Nephron (organoid): ENCODE measurements around the gene PPIB.

Experiments used
- H3K27ac Mint-ChIP-seq, 3 experiments: 2 replicates each; pipeline ENCODE4 v1.8.0; 2020; ENCODE audit warnings: mixed read lengths in 3 of 3, mild to moderate bottlenecking in 2 of 3, moderate library complexity in 1 of 3
- H3K27me3 Mint-ChIP-seq: 2 replicates; pipeline ENCODE4 v1.8.0; 2021; ENCODE audit warnings: low read depth, mild to moderate bottlenecking, moderate library complexity, mixed read lengths
- H3K36me3 Mint-ChIP-seq: 2 replicates; pipeline ENCODE4 v1.8.0; 2020; ENCODE audit warnings: low read depth, mixed read lengths
- H3K4me1 Mint-ChIP-seq: 2 replicates; pipeline ENCODE4 v1.8.0; 2020; ENCODE audit warnings: mixed read lengths
- H3K4me3 Mint-ChIP-seq, 3 experiments: 2 replicates each; pipeline ENCODE4 v1.8.0; 2020; ENCODE audit warnings: mild to moderate bottlenecking in 3 of 3, mixed read lengths in 3 of 3, moderate library complexity in 2 of 3
- H3K9me3 Mint-ChIP-seq: 2 replicates; pipeline ENCODE4 v1.8.0; 2020; ENCODE audit warnings: mixed read lengths
- TF ChIP-seq, protein P1 (sequence below), 3 experiments: fragments of 200-600 bp; sonication (generic); IDR thresholded peaks; one replicate each; pipeline ENCODE4 v1.5.0; 2021; ENCODE audit warnings: antibody characterized with exemption in 3 of 3; ENCODE audit not compliant: unreplicated experiment in 3 of 3

PPIB gene

DNA sequence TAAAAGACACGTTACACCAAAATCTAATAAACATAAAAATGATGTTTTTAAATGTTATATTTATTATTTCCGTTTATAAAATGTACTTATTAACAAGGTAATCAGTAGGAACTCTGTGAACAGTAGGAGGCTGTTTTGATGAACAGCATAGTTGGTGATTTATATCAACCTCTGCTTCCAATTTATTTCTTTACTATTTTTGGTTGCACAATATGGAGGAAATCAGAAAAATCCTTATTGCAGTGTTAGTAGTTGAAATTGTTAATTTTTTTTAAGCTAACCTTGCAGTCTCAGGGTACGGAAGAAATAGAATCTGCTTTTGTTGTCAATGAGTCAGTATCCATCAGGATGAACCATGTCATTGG lies 16.3 kb downstream of the PPIB start:
- Mint-ChIP-seq H3K4me3 (no peak overlapping the region), H3K27me3 (peaks cover 17% of the 10 kb centered on the region), H3K36me3 (peaks cover 25% of the 10 kb centered on the region), H3K9me3 (no peaks in the 10 kb centered on the region), H3K27ac (peak overlapping the region; percentile 7 to 38 (median 17)), H3K4me1 (peaks cover 17% of the 10 kb centered on the region)
- TF ChIP-seq, protein P1, sequence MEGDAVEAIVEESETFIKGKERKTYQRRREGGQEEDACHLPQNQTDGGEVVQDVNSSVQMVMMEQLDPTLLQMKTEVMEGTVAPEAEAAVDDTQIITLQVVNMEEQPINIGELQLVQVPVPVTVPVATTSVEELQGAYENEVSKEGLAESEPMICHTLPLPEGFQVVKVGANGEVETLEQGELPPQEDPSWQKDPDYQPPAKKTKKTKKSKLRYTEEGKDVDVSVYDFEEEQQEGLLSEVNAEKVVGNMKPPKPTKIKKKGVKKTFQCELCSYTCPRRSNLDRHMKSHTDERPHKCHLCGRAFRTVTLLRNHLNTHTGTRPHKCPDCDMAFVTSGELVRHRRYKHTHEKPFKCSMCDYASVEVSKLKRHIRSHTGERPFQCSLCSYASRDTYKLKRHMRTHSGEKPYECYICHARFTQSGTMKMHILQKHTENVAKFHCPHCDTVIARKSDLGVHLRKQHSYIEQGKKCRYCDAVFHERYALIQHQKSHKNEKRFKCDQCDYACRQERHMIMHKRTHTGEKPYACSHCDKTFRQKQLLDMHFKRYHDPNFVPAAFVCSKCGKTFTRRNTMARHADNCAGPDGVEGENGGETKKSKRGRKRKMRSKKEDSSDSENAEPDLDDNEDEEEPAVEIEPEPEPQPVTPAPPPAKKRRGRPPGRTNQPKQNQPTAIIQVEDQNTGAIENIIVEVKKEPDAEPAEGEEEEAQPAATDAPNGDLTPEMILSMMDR (IDR thresholded peaks at IDR 0.05; ENCODE audit: unreplicated experiment in 3 of 3), result no peak

DNA sequence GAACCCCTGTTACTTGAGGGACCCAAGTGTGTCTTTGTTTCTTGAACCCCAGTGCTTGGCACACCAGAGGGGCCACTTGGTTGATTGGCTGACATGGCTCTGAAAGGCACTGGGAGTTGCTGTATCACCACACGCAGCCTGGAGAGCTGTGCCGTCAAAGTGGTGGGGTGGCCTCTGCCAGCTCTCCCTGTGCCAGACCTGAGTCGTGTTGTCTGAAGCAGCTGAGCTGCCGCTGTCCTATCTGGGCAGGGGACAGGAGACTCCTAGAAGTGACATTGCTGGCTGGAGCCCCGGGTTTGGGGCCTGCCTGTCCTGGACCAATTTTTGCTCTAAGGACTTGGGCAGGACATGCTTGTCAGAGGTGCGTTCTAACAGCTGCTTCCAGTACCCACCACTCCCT lies 16.8 kb downstream of the PPIB start:
- no peaks in the 10 kb centered on the region for H3K9me3 Mint-ChIP-seq

DNA sequence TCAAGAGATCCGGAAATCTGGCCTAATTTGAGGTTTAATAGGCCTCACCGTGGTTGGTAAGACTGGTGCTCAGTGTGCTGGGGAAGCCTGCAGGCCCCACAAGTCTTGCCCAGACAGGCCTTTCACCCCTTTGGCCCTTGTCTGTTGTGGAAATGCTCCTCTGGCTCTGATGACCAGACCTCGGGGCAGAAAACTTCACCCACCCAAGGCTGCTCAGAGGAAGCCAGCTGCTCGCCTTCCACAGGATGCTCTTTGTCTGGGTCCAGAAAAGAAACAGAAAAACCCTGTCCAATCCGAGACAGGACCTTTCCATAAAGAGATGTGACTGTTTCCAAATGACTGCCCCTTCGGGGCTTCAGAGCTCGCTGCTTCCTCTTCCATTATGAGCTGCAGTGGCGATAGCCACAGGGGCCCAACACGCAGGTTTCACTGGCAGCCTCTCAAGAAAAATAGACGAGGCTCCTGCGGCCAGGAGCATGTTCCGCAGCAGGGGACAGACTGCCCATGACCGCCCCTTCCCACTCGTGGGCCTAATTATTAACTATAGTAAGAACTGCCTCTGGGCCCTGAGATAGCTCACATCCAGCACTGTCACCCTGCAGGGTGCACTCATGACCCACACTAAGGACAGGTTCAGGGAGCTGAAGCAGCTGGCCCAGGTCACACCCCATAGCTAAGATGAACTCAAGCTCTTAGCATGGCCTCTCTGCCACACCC lies 18.1 kb downstream of the PPIB start:
- peaks cover 34% of the 10 kb centered on the region for H3K36me3 Mint-ChIP-seq
- H3K4me3 Mint-ChIP-seq, result no peak overlapping the region
- peaks cover 10% of the 10 kb centered on the region for H3K4me1 Mint-ChIP-seq
- H3K27me3 Mint-ChIP-seq, result peaks cover 2% of the 10 kb centered on the region
- TF ChIP-seq, protein P1 (IDR thresholded peaks at IDR 0.05; ENCODE audit: unreplicated experiment in 3 of 3), result no peak
- H3K27ac Mint-ChIP-seq, result peak overlapping the region in 1 of 3 experiments; percentile 24
- H3K9me3 Mint-ChIP-seq, result no peaks in the 10 kb centered on the region

More for the DNA sequence above, 16.8 kb downstream of the PPIB start:
- Mint-ChIP-seq H3K36me3 (peaks cover 29% of the 10 kb centered on the region), H3K27me3 (peaks cover 15% of the 10 kb centered on the region), H3K4me1 (peaks cover 15% of the 10 kb centered on the region), H3K4me3 (no peak overlapping the region), H3K27ac (no peak overlapping the region)
- TF ChIP-seq, protein P1 (IDR thresholded peaks at IDR 0.05; ENCODE audit: unreplicated experiment in 3 of 3), result no peak

DNA sequence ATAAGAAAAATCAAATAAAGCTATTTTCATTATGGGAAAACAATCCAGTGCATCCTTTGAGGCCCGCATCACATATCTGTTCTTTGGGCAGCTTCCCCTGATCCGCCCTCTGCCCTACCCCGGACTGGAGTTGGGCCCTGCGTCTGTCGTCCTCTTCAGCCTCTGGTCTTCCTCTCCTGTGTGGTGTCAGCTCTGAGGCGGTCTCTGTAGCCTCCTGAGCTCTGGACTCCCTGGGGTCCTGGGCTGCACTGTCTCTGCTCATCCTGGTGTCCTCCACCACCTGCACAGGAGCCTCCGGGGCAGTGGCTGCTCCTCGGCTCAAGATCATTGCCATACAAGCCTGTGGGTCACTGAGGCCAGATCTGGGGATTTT lies 18.6 kb downstream of the PPIB start:
- TF ChIP-seq, protein P1 (IDR thresholded peaks at IDR 0.05; ENCODE audit: unreplicated experiment in 3 of 3), result no peak
- Mint-ChIP-seq H3K27me3 (no peaks in the 10 kb centered on the region), H3K27ac (no peak overlapping the region), H3K36me3 (peaks cover 34% of the 10 kb centered on the region), H3K4me1 (peaks cover 5% of the 10 kb centered on the region), H3K9me3 (no peaks in the 10 kb centered on the region), H3K4me3 (no peak overlapping the region)

DNA sequence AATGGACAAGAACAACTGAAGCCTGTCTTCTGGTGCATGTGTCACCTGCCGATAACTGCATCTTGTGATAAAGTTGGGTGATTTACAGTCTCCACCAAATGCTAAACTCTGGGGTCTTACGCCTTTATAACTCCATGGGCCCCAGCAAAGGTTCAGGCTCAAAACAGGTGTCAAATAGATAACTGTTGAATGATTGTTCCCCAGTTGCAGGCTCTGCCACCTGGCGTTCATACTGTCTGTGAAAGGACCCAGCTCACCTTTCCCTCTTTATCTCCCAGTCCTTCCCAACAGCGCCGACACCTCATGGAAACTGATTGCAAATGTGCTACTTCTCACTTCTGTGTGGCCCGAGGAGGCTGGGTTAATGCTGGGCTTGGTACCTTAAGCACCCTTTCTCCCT lies 19.5 kb downstream of the PPIB start:
- H3K4me1 Mint-ChIP-seq, result peaks cover 5% of the 10 kb centered on the region
- no peaks in the 10 kb centered on the region for H3K9me3 Mint-ChIP-seq
- H3K36me3 Mint-ChIP-seq, result peaks cover 36% of the 10 kb centered on the region
- no peak overlapping the region for H3K4me3 Mint-ChIP-seq
- H3K27ac Mint-ChIP-seq, result no peak overlapping the region
- TF ChIP-seq, protein P1 (IDR thresholded peaks at IDR 0.05; ENCODE audit: unreplicated experiment in 3 of 3), result no peak
- H3K27me3 Mint-ChIP-seq, result no peaks in the 10 kb centered on the region
